H1 (cell line): Measurements from ENCODE around the gene OR8B12. TPM values are rescaled to one million over a fixed set of nuclear protein-coding genes. Genes with fewer than 3 reads are reported as not detected.

Source experiments
- ASH2L ChIP-seq: fragments of 200-600, 300-600 bp; sonication (generic); IDR thresholded peaks from one replicate; pipeline ENCODE4 v1.7.1; 2017; ENCODE audit warnings: low read length
- ATF2 ChIP-seq: IDR thresholded peaks from 2 replicates; pipeline ENCODE4 v1.6.1; 2012; ENCODE audit warnings: low read length, inconsistent platforms
- CHD7 ChIP-seq: fragments of 300-600 bp; sonication (generic); IDR thresholded peaks from 2 replicates; pipeline ENCODE4 v1.7.1; 2012; ENCODE audit warnings: low read length, moderate library complexity, mild to moderate bottlenecking, inconsistent platforms; ENCODE audit not compliant: insufficient replicate concordance
- EGR1 ChIP-seq: IDR thresholded peaks from 2 replicates; pipeline ENCODE4 v1.6.1; 2011; ENCODE audit warnings: low read depth, low read length, borderline replicate concordance
- RAD21 ChIP-seq, 2 experiments: IDR thresholded peaks in 1 of 2; conservative IDR thresholded peaks in 1 of 2; 2 replicates each; pipeline ENCODE4 v1.6.1; 2011; ENCODE audit warnings: low read depth in 2 of 2, low read length in 2 of 2, improper control_type of control experiment in 1 of 2, inconsistent platforms in 1 of 2, mild to moderate bottlenecking in 1 of 2, moderate library complexity in 1 of 2
- RFX5 ChIP-seq: IDR thresholded peaks from 2 replicates; pipeline ENCODE4 v1.6.1; 2011; ENCODE audit warnings: low read depth, low read length, improper control_type of control experiment, borderline replicate concordance
- SIRT6 ChIP-seq: IDR thresholded peaks from one replicate; pipeline ENCODE4 v1.7.1; 2012; ENCODE audit warnings: low read length, inconsistent platforms
- SP2 ChIP-seq: IDR thresholded peaks from 2 replicates; pipeline ENCODE4 v1.6.1; 2012; ENCODE audit warnings: mild to moderate bottlenecking, low read length, inconsistent platforms
- SP4 ChIP-seq: IDR thresholded peaks from 2 replicates; pipeline ENCODE4 v1.6.1; 2012; ENCODE audit warnings: low read length, inconsistent platforms
- TEAD4 ChIP-seq: IDR thresholded peaks from 2 replicates; pipeline ENCODE4 v1.6.1; 2012; ENCODE audit warnings: low read depth, low read length, inconsistent platforms, mixed read lengths
- polyA plus RNA-seq, 7 experiments: library from polyadenylated mRNA; depleted of rRNA in 3 of 7; stranded (reverse) in 5 of 7; unstranded in 2 of 7; fragments of >200 nt in 5 of 7; fragments of 200-250 nt in 2 of 7; gene quantifications; 1 replicate in 5 of 7; 2 replicates in 1 of 7; 4 replicates in 1 of 7; pipeline versions ENCODE4 v1.2.1 to v1.2.3, GENCODE V29; 2011 to 2013; ENCODE audit warnings: missing spikeins in 2 of 7, mixed read lengths in 2 of 7
- total RNA-seq: library from RNA; stranded (reverse); fragmentation: NEBNext Ultra II Directional; extraction: Animal tissue kit (Norgen Biotek cat#: 25700); gene quantifications from 2 replicates; pipeline ENCODE4 v1.2.1, GENCODE V29; 2021

Gene OR8B12
- total and polyA plus RNA-seq, 2 of the 8 experiments (the other 6 are each of a cell fraction or from before 2014, with no cell fraction given) = not detected

GRCh38 chr11:124543554-124543953 lies at the start of gene OR8B12 (continued):
- TF ChIP-seq CHD7 (no peak), ATF2 (no peak), RFX5 (no peak), ASH2L (no peak), RAD21 (IDR thresholded peaks at IDR 0.05 in 1 of 2, conservative IDR thresholded peaks at IDR 0.05 in 1 of 2; ENCODE audit: low read depth in 2 of 2, low read length in 2 of 2) (no peak), SP4 (no peak), TEAD4 (no peak), SIRT6 (no peak), SP2 (no peak), EGR1 (no peak)
